Measurements from ENCODE around the gene NTMT1. TPM values are rescaled to one million over a fixed set of nuclear protein-coding genes. Genes with fewer than 3 reads are reported as not detected.

NTMT1 gene
- total RNA-seq, 1 experiment from 2014 or later = 87.1 TPM

DNA sequence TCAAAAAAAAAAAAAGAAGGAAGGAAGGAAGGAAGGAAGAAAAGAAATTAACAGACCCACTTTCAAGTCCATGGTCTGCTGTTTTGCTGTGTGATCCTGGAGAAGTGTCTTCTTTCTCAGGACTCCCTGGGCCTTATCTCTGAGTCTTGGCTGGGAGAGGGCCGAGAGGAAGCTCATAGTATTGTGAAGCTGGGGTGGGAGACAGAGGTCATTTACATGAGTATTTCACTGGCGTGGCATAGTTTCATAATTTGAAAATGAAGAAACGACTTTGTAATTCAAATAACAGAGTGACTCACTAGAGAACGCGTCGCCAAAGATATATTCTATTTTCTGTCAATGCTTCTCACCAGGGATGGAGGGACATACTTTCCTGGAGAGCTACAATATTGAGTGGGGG is 2.6 kb upstream of the NTMT1 start:
- Histone ChIP-seq H3K9me3 (ENCODE audit: low read depth, low read length, poor library complexity, severe bottlenecking) (no peaks in the 10 kb centered on the region), H3K4me3 (ENCODE audit: low read depth, low read length, poor library complexity, severe bottlenecking) (no peak overlapping the region), H3K27ac (ENCODE audit: low read depth, low read length, poor library complexity, severe bottlenecking) (no peak overlapping the region), H3K36me3 (ENCODE audit: insufficient read depth, low read length, poor library complexity, severe bottlenecking) (no peaks in the 10 kb centered on the region), H3K27me3 (replicated peaks; ENCODE audit: insufficient read depth, low read depth, low read length, poor library complexity) (no peaks in the 10 kb centered on the region), H3K4me1 (ENCODE audit: insufficient read depth, low read length, poor library complexity, severe bottlenecking) (peaks cover 23% of the 10 kb centered on the region)
- DNase-seq (ENCODE audit: low spot score) = no peak
- ChIA-PET CTCF (interaction anchor here (0.6 to 5.3 kb wide), 8 partner anchors 10 to 834 kb away, joined by 3 to 40 read pairs (median 6); no protein-coding TSS in a partner anchor), POLR2A (ENCODE audit: low non-redundant PET) (no interaction called here)
- TF ChIP-seq EZH2 (IDR thresholded peaks at IDR 0.05; ENCODE audit: borderline replicate concordance, low read depth, low read length, poor library complexity, severe bottlenecking) = no peak
- TF ChIP-seq, protein P1, sequence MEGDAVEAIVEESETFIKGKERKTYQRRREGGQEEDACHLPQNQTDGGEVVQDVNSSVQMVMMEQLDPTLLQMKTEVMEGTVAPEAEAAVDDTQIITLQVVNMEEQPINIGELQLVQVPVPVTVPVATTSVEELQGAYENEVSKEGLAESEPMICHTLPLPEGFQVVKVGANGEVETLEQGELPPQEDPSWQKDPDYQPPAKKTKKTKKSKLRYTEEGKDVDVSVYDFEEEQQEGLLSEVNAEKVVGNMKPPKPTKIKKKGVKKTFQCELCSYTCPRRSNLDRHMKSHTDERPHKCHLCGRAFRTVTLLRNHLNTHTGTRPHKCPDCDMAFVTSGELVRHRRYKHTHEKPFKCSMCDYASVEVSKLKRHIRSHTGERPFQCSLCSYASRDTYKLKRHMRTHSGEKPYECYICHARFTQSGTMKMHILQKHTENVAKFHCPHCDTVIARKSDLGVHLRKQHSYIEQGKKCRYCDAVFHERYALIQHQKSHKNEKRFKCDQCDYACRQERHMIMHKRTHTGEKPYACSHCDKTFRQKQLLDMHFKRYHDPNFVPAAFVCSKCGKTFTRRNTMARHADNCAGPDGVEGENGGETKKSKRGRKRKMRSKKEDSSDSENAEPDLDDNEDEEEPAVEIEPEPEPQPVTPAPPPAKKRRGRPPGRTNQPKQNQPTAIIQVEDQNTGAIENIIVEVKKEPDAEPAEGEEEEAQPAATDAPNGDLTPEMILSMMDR (conservative IDR thresholded peaks at IDR 0.05; ENCODE audit: low read depth, low read length) = no peak
- BruUV-seq (replicated peaks) = no TSS peak
- intact Hi-C loops (cut with micrococcal nuclease; ENCODE audit: unreplicated experiment) = no loop called here

DNA sequence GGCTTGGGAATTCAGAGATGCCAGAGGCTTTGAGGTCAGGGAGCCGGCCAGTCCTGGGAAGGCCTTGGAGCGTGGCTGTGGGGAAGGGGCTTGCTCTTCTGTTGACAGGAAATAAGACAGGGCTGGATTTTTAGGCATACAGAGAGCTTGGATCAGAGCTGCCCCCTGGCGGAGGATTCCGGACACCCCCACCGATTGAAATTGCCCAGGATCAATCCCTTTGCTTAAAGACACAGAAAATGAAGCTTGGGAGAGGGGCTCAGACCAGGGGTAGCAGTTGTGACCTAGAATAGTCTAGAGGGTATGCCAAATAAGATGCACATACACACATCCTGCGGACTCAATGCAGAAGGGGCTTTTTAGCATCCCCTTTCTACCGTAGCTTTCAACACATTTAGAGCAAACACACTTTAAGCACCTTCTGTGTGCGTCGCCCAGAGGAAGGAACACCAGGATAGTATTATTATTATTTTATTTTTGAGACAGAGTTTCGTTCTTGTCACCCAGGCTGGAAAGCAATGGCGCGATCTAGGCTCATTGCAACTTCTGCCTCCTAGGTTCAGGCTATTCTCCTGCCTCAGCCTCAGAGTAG is 1.7 kb upstream of the NTMT1 start:
- Histone ChIP-seq H3K9me3 (ENCODE audit: low read depth, low read length, poor library complexity, severe bottlenecking) (no peaks in the 10 kb centered on the region), H3K36me3 (ENCODE audit: insufficient read depth, low read length, poor library complexity, severe bottlenecking) (no peaks in the 10 kb centered on the region), H3K4me1 (ENCODE audit: insufficient read depth, low read length, poor library complexity, severe bottlenecking) (peaks cover 33% of the 10 kb centered on the region), H3K27ac (ENCODE audit: low read depth, low read length, poor library complexity, severe bottlenecking) (no peak overlapping the region), H3K4me3 (ENCODE audit: low read depth, low read length, poor library complexity, severe bottlenecking) (no peak overlapping the region), H3K27me3 (replicated peaks; ENCODE audit: insufficient read depth, low read depth, low read length, poor library complexity) (no peaks in the 10 kb centered on the region)
- no TSS peak for BruUV-seq (replicated peaks)
- TF ChIP-seq EZH2 (IDR thresholded peaks at IDR 0.05; ENCODE audit: borderline replicate concordance, low read depth, low read length, poor library complexity, severe bottlenecking) = no peak
- TF ChIP-seq, protein P1 (conservative IDR thresholded peaks at IDR 0.05; ENCODE audit: low read depth, low read length) = peak; percentile 87
- intact Hi-C loops (cut with micrococcal nuclease; ENCODE audit: unreplicated experiment) = no loop called here
- ChIA-PET POLR2A (ENCODE audit: low non-redundant PET) (interaction anchor here (0.6 kb wide), 1 partner anchor 451 kb away, joined by 3 read pairs; no protein-coding TSS in a partner anchor), CTCF (interaction anchor here (0.8 to 5.3 kb wide), 14 partner anchors 9 to 504 kb away, joined by 3 to 40 read pairs (median 5); no protein-coding TSS in a partner anchor)
- DNase-seq (ENCODE audit: low spot score) = peak; percentile 75

DNA sequence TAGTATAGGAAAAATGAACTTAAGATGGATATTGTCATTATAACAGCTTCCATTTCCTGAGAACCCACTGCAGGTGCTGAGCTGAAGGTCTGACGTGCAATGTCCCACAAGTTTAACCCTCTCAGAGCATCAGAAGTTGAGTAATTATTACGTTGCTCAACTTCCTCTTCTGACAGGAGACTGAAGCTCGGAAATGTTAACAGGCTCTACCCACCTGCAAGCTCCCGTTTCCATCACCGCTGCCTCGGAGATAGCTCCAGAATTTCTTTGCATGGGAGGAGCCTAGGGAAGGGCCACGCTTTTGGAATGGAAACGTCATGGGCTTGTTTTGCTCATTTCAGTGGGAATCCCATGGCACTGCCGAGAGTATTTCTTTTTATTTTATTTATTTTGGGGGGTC is 1.0 kb upstream of the NTMT1 start:
- Histone ChIP-seq H3K27ac (ENCODE audit: low read depth, low read length, poor library complexity, severe bottlenecking) (no peak overlapping the region), H3K36me3 (ENCODE audit: insufficient read depth, low read length, poor library complexity, severe bottlenecking) (no peaks in the 10 kb centered on the region), H3K9me3 (ENCODE audit: low read depth, low read length, poor library complexity, severe bottlenecking) (no peaks in the 10 kb centered on the region), H3K4me3 (ENCODE audit: low read depth, low read length, poor library complexity, severe bottlenecking) (no peak overlapping the region), H3K4me1 (ENCODE audit: insufficient read depth, low read length, poor library complexity, severe bottlenecking) (peaks cover 34% of the 10 kb centered on the region), H3K27me3 (replicated peaks; ENCODE audit: insufficient read depth, low read depth, low read length, poor library complexity) (no peaks in the 10 kb centered on the region)
- DNase-seq (ENCODE audit: low spot score) = no peak
- TF ChIP-seq, protein P1 (conservative IDR thresholded peaks at IDR 0.05; ENCODE audit: low read depth, low read length) = no peak
- TF ChIP-seq EZH2 (IDR thresholded peaks at IDR 0.05; ENCODE audit: borderline replicate concordance, low read depth, low read length, poor library complexity, severe bottlenecking) = no peak
- POLR2A ChIA-PET (ENCODE audit: low non-redundant PET) = interaction anchor here (0.7 kb wide), 1 partner anchor 515 kb away, joined by 3 read pairs; no protein-coding TSS in a partner anchor
- no TSS peak for BruUV-seq (replicated peaks)
- intact Hi-C loops (cut with micrococcal nuclease; ENCODE audit: unreplicated experiment) = loop anchor here (5.0 kb wide), 1 partner anchor 167 kb away; no protein-coding TSS in a partner anchor
- CTCF ChIA-PET = interaction anchor here (0.6 to 5.3 kb wide), 7 partner anchors 15 to 595 kb away, joined by 3 to 40 read pairs (median 4); no protein-coding TSS in a partner anchor
